Uterus (tissue), 4 donors: Measurements from ENCODE around the gene CLIP2. TPM values are rescaled to one million over a fixed set of nuclear protein-coding genes. Genes with fewer than 3 reads are reported as not detected.

Experiments used
- DNase-seq, 2 donors: peaks; one replicate each; pipeline ENCODE4 v3.0.0-alpha.2; 2019 to 2020
- H3K27ac ChIP-seq, 2 donors: fragments of 200-600 bp; sonication (generic); 1 replicate in 1 of 2; 2 replicates in 1 of 2; pipeline ENCODE4 v1.5.1; 2016 to 2018
- H3K27me3 ChIP-seq, 2 donors: fragments of 200-600 bp; sonication (generic); one replicate each; pipeline ENCODE4 v1.5.1; 2018 to 2019; ENCODE audit warnings: control low read depth in 1 of 2
- H3K36me3 ChIP-seq, 2 donors: fragments of 200-600 bp; sonication (generic); one replicate each; pipeline ENCODE4 v1.5.1; 2019; ENCODE audit warnings: control low read depth in 1 of 2
- H3K4me1 ChIP-seq, 2 donors: fragments of 200-600 bp; sonication (generic); one replicate each; pipeline ENCODE4 v1.5.1; 2018 to 2019; ENCODE audit warnings: control low read depth in 1 of 2
- H3K4me3 ChIP-seq, 2 donors: fragments of 200-600 bp; sonication (generic); 1 replicate in 1 of 2; 2 replicates in 1 of 2; pipeline ENCODE4 v1.5.1; 2018 to 2019; ENCODE audit warnings: mild to moderate bottlenecking in 1 of 2
- H3K9me3 ChIP-seq, 2 donors: fragments of 200-600 bp; sonication (generic); one replicate each; pipeline ENCODE4 v1.5.1; 2019; ENCODE audit warnings: control low read depth in 1 of 2
- POLR2A ChIP-seq, 2 donors: fragments of 450-650 bp; IDR thresholded peaks; one replicate each; pipeline ENCODE4 v1.6.1; 2016; ENCODE audit warnings: antibody characterized with exemption in 2 of 2, mild to moderate bottlenecking in 1 of 2, moderate library complexity in 1 of 2
- intact Hi-C: fragments of 100-400 bp; cut with DNase I; formaldehyde crosslinking; loops from one replicate; pipeline ENCODE4 v1.15.1; 2023; ENCODE audit warnings: low total_unique reads
- total RNA-seq, 4 donors: library from RNA; depleted of rRNA in 3 of 4; stranded (reverse); fragments of >200 nt in 3 of 4; gene quantifications; one replicate each; pipeline versions ENCODE4 v1.1.0 to v1.2.4, GENCODE V29; 2014 to 2023
- TF ChIP-seq, protein P1 (sequence below), 4 experiments: fragments of 200-600 bp in 2 of 4; fragments of 450-650 bp in 2 of 4; sonication (generic) in 2 of 4; IDR thresholded peaks; one replicate each; pipeline ENCODE4 v1.5.1; 2016 to 2019; ENCODE audit warnings: antibody characterized with exemption in 4 of 4, mild to moderate bottlenecking in 2 of 4, moderate library complexity in 1 of 4
- donor health status: DM: yes; HTN: yes; CAD: no.

The CLIP2 gene
- total RNA-seq, 4 donors from 2014 or later: 20.3 to 41.8 (median 28.4) TPM

DNA sequence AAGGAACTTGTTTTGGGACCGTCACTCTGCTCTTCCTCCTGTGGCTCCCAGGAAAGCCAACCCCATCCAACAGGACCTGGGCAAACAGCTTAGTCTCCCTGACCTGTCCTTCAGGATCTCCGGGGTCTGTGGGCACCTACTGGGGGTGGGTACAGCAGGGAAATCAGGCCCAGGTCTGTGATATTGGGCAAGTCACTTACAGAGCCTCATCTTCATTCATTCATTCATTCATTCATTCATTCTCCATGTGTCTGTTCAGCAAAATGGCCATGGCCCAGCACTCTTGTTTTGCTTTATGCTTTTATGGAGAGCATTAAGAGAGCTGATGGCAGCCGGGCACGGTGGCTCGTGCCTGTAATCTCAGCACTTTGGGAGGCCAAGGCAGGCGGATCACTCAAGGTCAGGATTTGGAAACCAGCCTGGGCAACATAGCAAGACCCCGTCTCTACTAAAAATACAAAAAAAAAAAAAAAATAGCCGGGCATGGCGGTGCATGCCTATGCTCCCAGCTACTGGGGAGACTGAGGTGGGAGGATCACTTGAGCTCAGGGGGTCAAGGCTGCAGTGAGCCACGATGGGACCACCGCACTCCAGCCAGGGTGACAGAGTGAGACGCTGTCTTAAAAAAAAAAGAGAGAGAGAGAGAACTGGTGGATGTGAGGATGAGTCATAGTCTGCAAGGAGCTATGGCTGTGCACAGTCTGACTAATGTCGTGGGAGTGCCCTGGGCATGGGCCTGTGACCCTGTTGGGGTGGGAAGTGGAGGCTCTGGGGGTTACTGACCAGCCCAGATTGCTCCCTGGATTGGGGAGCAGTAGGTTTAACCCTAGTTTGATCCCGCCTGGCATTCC is 54.3 kb downstream of the CLIP2 start:
- no peaks in the 10 kb centered on the region for H3K9me3 ChIP-seq
- no peak for DNase-seq
- no peaks in the 10 kb centered on the region for H3K4me1 ChIP-seq
- no peaks in the 10 kb centered on the region for H3K36me3 ChIP-seq
- no peak overlapping the region for H3K4me3 ChIP-seq
- TF ChIP-seq POLR2A (IDR thresholded peaks at IDR 0.05): no peak
- TF ChIP-seq, protein P1, sequence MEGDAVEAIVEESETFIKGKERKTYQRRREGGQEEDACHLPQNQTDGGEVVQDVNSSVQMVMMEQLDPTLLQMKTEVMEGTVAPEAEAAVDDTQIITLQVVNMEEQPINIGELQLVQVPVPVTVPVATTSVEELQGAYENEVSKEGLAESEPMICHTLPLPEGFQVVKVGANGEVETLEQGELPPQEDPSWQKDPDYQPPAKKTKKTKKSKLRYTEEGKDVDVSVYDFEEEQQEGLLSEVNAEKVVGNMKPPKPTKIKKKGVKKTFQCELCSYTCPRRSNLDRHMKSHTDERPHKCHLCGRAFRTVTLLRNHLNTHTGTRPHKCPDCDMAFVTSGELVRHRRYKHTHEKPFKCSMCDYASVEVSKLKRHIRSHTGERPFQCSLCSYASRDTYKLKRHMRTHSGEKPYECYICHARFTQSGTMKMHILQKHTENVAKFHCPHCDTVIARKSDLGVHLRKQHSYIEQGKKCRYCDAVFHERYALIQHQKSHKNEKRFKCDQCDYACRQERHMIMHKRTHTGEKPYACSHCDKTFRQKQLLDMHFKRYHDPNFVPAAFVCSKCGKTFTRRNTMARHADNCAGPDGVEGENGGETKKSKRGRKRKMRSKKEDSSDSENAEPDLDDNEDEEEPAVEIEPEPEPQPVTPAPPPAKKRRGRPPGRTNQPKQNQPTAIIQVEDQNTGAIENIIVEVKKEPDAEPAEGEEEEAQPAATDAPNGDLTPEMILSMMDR (IDR thresholded peaks at IDR 0.05): no peak
- intact Hi-C loops: no loop called here
- no peak overlapping the region for H3K27ac ChIP-seq
- no peaks in the 10 kb centered on the region for H3K27me3 ChIP-seq

DNA sequence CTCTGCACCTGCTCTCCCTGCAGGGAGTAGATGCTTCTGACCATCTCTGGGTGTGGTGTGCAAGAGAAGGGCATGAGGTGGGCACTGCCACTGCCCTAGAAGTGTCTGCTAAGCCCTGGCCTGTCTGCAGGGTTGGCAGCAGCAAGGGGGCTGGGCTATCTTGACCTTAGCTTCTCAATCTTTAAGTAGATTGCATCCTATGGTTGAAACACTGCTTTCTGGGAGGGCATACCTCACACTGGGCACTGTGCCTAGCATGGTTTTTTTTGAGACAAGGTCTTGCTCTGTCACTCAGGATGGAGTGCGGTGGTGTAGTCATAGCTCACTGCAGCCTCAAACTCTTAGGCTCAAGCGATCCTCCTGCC is 54.9 kb downstream of the CLIP2 start:
- no peaks in the 10 kb centered on the region for H3K27me3 ChIP-seq
- H3K27ac ChIP-seq: no peak overlapping the region
- H3K4me1 ChIP-seq: no peaks in the 10 kb centered on the region
- intact Hi-C loops: no loop called here
- TF ChIP-seq, protein P1 (IDR thresholded peaks at IDR 0.05): no peak
- no peak for TF ChIP-seq POLR2A (IDR thresholded peaks at IDR 0.05)
- H3K36me3 ChIP-seq: no peaks in the 10 kb centered on the region
- H3K4me3 ChIP-seq: no peak overlapping the region
- H3K9me3 ChIP-seq: no peaks in the 10 kb centered on the region
- DNase-seq: no peak

DNA sequence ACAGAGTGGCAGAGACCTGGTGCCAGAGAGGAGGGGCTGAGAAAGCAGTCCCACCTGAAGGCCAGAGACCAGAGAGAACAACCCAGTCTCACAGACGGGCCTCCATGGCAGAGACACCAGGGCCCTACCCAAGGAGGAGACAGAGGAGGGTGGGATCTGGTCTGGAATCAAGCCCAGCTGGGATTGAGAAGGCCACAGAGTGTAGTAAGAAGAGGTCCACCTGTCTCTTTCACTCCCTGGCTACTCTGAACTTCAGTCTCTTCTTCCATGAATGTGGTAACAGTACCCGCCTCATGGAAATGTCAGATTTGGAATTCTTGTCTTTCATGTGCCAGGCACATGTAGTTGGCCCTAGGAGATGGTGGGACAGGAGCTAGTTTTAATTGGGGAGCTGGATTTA is 55.6 kb downstream of the CLIP2 start:
- Histone ChIP-seq H3K9me3 (no peaks in the 10 kb centered on the region), H3K4me1 (no peaks in the 10 kb centered on the region), H3K27ac (no peak overlapping the region), H3K27me3 (no peaks in the 10 kb centered on the region), H3K4me3 (no peak overlapping the region), H3K36me3 (no peaks in the 10 kb centered on the region)
- no peak for DNase-seq
- TF ChIP-seq POLR2A (IDR thresholded peaks at IDR 0.05): no peak
- TF ChIP-seq, protein P1 (IDR thresholded peaks at IDR 0.05): no peak
- intact Hi-C loops: no loop called here

DNA sequence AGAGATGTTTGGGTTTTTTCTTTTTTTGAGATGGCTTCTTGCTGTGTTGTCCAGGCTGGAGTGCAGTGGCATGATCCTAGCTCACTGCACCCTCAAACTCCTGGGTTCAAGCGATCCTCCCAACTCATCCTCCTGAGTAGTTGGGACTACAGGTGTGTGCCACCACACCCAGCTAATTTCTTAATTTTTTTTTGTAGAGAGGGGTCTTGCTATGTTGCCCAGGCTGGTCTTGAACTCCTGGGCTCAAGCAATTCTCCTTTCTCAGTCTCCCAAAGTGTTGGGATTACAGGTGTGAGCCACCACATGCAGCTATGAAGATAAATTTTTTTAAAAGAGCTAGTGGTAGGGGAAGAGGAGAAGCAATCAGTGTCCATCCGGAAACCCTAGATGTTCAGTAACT is 56.8 kb downstream of the CLIP2 start:
- no peaks in the 10 kb centered on the region for H3K36me3 ChIP-seq
- intact Hi-C loops: no loop called here
- no peaks in the 10 kb centered on the region for H3K9me3 ChIP-seq
- H3K27ac ChIP-seq: no peak overlapping the region
- no peak overlapping the region for H3K4me3 ChIP-seq
- no peaks in the 10 kb centered on the region for H3K27me3 ChIP-seq
- no peak for DNase-seq
- TF ChIP-seq, protein P1 (IDR thresholded peaks at IDR 0.05): no peak
- no peak for TF ChIP-seq POLR2A (IDR thresholded peaks at IDR 0.05)
- H3K4me1 ChIP-seq: no peaks in the 10 kb centered on the region

DNA sequence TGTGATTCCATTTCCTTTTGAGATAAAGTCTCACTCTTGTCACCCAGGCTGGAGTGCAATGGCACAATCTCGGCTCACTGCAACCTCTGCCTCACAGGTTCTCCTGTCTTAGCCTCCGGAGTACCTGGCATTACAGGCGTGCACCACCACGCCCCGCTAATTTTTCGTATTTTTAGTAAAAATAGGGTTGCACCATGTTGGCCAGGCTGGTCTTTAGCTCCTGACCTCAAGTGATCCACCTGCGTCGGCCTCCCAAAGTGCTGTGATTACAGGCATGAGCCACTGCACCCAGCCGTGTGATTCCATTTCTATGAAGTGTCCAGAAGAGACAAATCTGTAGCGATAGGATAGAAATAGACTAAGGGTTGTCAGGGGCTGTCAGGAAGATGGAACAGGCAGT is 60.4 kb downstream of the CLIP2 start:
- intact Hi-C loops: no loop called here
- Histone ChIP-seq H3K36me3 (no peaks in the 10 kb centered on the region), H3K27ac (no peak overlapping the region), H3K4me3 (no peak overlapping the region), H3K27me3 (no peaks in the 10 kb centered on the region), H3K9me3 (no peaks in the 10 kb centered on the region), H3K4me1 (no peaks in the 10 kb centered on the region)
- TF ChIP-seq, protein P1 (IDR thresholded peaks at IDR 0.05): no peak
- TF ChIP-seq POLR2A (IDR thresholded peaks at IDR 0.05): no peak
- no peak for DNase-seq
